Measurements from ENCODE around the gene CIPC. TPM values are rescaled to one million over a fixed set of nuclear protein-coding genes. Genes with fewer than 3 reads are reported as not detected.

Gene CIPC
- total and polyA plus RNA-seq, 2 of the 4 experiments (the other 2 are of a cell fraction) = 6.6 to 12.9 TPM

DNA sequence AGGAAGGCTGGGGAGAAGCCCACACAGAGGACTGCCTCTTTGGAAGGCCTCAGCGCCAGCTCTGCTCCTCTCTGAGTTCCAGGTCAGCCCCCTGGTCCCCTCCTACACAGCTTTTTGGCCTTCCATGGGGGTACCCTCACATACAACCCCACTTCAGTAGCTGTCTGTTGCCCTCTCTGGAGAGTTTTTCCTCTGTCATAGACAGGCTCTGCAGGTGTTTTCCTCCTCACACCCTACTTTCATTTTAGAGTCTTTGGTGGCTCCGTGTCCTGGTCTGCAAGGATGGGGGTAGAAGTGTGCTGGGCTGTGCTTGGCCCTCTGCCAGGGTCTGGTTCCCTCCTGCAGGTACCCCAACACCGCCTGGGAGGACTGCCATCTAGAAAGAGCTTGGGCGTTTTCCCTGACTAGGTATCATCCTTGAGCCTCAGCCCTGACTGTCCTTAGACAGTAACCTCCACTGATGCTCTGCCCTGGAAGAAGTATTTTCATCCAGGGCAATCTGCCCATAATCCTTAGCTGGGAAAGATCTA lies 28.5 kb downstream of the CIPC start:
- DNase-seq = no peak
- in situ Hi-C loops (cut with MboI; ENCODE audit: low sequenced_read_pairs) (no loop called here), intact Hi-C loops (cut with micrococcal nuclease) (no loop called here), dilution Hi-C loops (cut with HindIII; ENCODE audit: low sequenced_read_pairs, unreplicated experiment) (no loop called here)
- H2BK5ac ChIP-seq (ENCODE audit: low read depth, low read length, poor library complexity, severe bottlenecking) = no peak overlapping the region
- H3K27ac ChIP-seq (ENCODE audit: insufficient read depth, low read length) = no peak overlapping the region
- H2BK120ac ChIP-seq (ENCODE audit: low read depth, low read length) = no peak overlapping the region
- H3K14ac ChIP-seq (replicated peaks; ENCODE audit: low read depth, low read length) = no peak overlapping the region
- no CpG with 5 or more reads among the region's 4 CpGs for WGBS, 2 experiments (ENCODE audit: extremely low coverage in 2 of 2, insufficient read length in 1 of 2)
- CTCF ChIA-PET = no interaction called here
- H3K4me1 ChIP-seq (ENCODE audit: control insufficient read depth, insufficient read depth, low read length) = no peaks in the 10 kb centered on the region; the same call in 1 of the 2 replicates
- no peak overlapping the region for H3K56ac ChIP-seq (ENCODE audit: extremely low read depth, insufficient read depth, low read length)
- no peak overlapping the region for H3K18ac ChIP-seq (ENCODE audit: low read depth, low read length)
- no peak overlapping the region for H3K9ac ChIP-seq (ENCODE audit: low read depth, low read length)
- H3K9me3 ChIP-seq (ENCODE audit: control insufficient read depth, insufficient read depth, low read length) = no peaks in the 10 kb centered on the region
- POLR2A ChIA-PET (ENCODE audit: unreplicated experiment) = no interaction called here
- no peak overlapping the region for H4K91ac ChIP-seq (ENCODE audit: insufficient read depth, low read depth, low read length)
- H2AFZ ChIP-seq (replicated peaks; ENCODE audit: low read length, poor library complexity) = no peak overlapping the region
- H2AK9ac ChIP-seq (replicated peaks; ENCODE audit: low read depth, low read length, poor library complexity) = no peak overlapping the region
- no peak overlapping the region for H4K5ac ChIP-seq (ENCODE audit: low read depth, low read length)
- no peak overlapping the region for H2BK20ac ChIP-seq (ENCODE audit: low read depth, low read length)
- TF ChIP-seq MAFK (IDR thresholded peaks at IDR 0.05; ENCODE audit: low read depth, low read length) (no peak), MXI1 (IDR thresholded peaks at IDR 0.05; ENCODE audit: borderline replicate concordance, low read depth, low read length) (no peak), FOS (IDR thresholded peaks at IDR 0.05; ENCODE audit: low read depth, low read length) (no peak), CHD1 (IDR thresholded peaks at IDR 0.05; ENCODE audit: low read depth, low read length) (no peak), RFX5 (IDR thresholded peaks at IDR 0.05; ENCODE audit: low read depth, low read length) (no peak), POLR2A (IDR thresholded peaks at IDR 0.05; ENCODE audit: low read depth, low read length) (no peak), NFE2L2 (IDR thresholded peaks at IDR 0.05; ENCODE audit: low read depth, low read length) (no peak), RCOR1 (IDR thresholded peaks at IDR 0.05; ENCODE audit: insufficient replicate concordance, low read length) (no peak), CEBPB (IDR thresholded peaks at IDR 0.05; ENCODE audit: low read depth, low read length) (no peak), BHLHE40 (IDR thresholded peaks at IDR 0.05; ENCODE audit: low read depth, low read length) (no peak), SMC3 (IDR thresholded peaks at IDR 0.05; ENCODE audit: low read depth, low read length) (no peak), MAZ (IDR thresholded peaks at IDR 0.05; ENCODE audit: borderline replicate concordance, low read depth, low read length) (no peak)
- TF ChIP-seq, protein P1, sequence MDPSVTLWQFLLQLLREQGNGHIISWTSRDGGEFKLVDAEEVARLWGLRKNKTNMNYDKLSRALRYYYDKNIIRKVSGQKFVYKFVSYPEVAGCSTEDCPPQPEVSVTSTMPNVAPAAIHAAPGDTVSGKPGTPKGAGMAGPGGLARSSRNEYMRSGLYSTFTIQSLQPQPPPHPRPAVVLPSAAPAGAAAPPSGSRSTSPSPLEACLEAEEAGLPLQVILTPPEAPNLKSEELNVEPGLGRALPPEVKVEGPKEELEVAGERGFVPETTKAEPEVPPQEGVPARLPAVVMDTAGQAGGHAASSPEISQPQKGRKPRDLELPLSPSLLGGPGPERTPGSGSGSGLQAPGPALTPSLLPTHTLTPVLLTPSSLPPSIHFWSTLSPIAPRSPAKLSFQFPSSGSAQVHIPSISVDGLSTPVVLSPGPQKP (IDR thresholded peaks at IDR 0.05; ENCODE audit: borderline replicate concordance, low read depth, low read length) = no peak
- TF ChIP-seq, protein P2, sequence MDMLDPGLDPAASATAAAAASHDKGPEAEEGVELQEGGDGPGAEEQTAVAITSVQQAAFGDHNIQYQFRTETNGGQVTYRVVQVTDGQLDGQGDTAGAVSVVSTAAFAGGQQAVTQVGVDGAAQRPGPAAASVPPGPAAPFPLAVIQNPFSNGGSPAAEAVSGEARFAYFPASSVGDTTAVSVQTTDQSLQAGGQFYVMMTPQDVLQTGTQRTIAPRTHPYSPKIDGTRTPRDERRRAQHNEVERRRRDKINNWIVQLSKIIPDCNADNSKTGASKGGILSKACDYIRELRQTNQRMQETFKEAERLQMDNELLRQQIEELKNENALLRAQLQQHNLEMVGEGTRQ (IDR thresholded peaks at IDR 0.05; ENCODE audit: low read depth, low read length) = no peak
- H3K79me1 ChIP-seq (ENCODE audit: low read depth in 1 of 2, low read length in 2 of 2) = no peaks in the 10 kb centered on the region
- no peak overlapping the region for H3K4me3 ChIP-seq (ENCODE audit: insufficient read depth, low read depth, low read length)
- no peaks in the 10 kb centered on the region for H4K20me1 ChIP-seq (ENCODE audit: insufficient read depth, low read length)
- H3K4ac ChIP-seq (ENCODE audit: low read depth, low read length) = no peak overlapping the region
- peaks cover 63% of the 10 kb centered on the region for H3K27me3 ChIP-seq (ENCODE audit: control insufficient read depth, insufficient read depth, low read length)
- H3K4me2 ChIP-seq (ENCODE audit: low read depth, low read length) = no peak overlapping the region
- BruUV-seq (replicated peaks) = no TSS peak
- H3K36me3 ChIP-seq (ENCODE audit: control insufficient read depth, insufficient read depth, low read length) = no peaks in the 10 kb centered on the region
- H2BK15ac ChIP-seq (ENCODE audit: low read depth, low read length) = no peak overlapping the region
- H4K8ac ChIP-seq (ENCODE audit: low read depth in 2 of 2, low read length in 2 of 2) = no peak overlapping the region
- ATAC-seq (ENCODE audit: low read depth) = no peak
- H3K23ac ChIP-seq (ENCODE audit: low read depth, low read length) = no peak overlapping the region
- H2AK5ac ChIP-seq (ENCODE audit: low read depth, low read length) = no peak overlapping the region
- no peaks in the 10 kb centered on the region for H3K9me1 ChIP-seq (ENCODE audit: insufficient read depth, low read length)

Measured in IMR-90 (cell line).